HEK293 (cell line): ENCODE measurements around the gene FAM107A.
A peak's percentile ranks its signal among the peaks of the same experiment; 100 is the strongest.

ENCODE experiments used
- CTCF ChIA-PET: fragments of 350-600 bp; formaldehyde crosslinking; extraction: SDS; loops from one replicate; lab custom pipeline; 2021; ENCODE audit warnings: antibody characterized with exemption; lab: Yijun Ruan, JAX
- POLR2A ChIA-PET: fragments of 300-600 bp; formaldehyde crosslinking; extraction: SDS; loops from one replicate; lab custom pipeline; 2020; ENCODE audit warnings: antibody characterized with exemption, inconsistent platforms; lab: Yijun Ruan, JAX
- H3K27ac ChIP-seq: fragments of 200-500 bp; sonication (Bioruptor generic); 2 replicates; pipeline ENCODE4 v1.5.1; 2014; ENCODE audit warnings: low read depth, low read length, control low read depth, inconsistent platforms; ENCODE audit errors: extremely low read depth
- H3K36me3 ChIP-seq, 2 experiments: fragments of 200-500 bp in 1 of 2; sonication (Bioruptor generic) in 1 of 2; 1 replicate in 1 of 2; 2 replicates in 1 of 2; pipeline ENCODE4 v1.5.1; 2014 to 2017; ENCODE audit warnings: inconsistent platforms in 2 of 2, low read length in 2 of 2; ENCODE audit not compliant: control insufficient read depth in 2 of 2, insufficient read depth in 1 of 2
- H3K4me1 ChIP-seq: fragments of 200-500 bp; sonication (Bioruptor generic); 2 replicates; pipeline ENCODE4 v1.5.1; 2014; ENCODE audit warnings: mild to moderate bottlenecking, low read length, inconsistent platforms; ENCODE audit not compliant: control insufficient read depth, insufficient read depth
- H3K4me3 ChIP-seq: 2 replicates; pipeline ENCODE4 v1.5.1; 2011; ENCODE audit warnings: low read depth, mild to moderate bottlenecking, control low read depth, low read length, moderate library complexity
- H3K9me3 ChIP-seq: fragments of 200-500 bp; sonication (Bioruptor generic); 2 replicates; pipeline ENCODE4 v1.5.1; 2014; ENCODE audit warnings: low read depth, low read length, inconsistent platforms; ENCODE audit not compliant: control insufficient read depth, insufficient read depth
- GLIS1 ChIP-seq: fragments of 450-650 bp; formaldehyde crosslinking; IDR thresholded peaks from 2 replicates; pipeline ENCODE4 v1.5.1; 2016; ENCODE audit warnings: missing biosample characterization, missing genetic modification characterization
- KLF17 ChIP-seq: fragments of 450-650 bp; formaldehyde crosslinking; IDR thresholded peaks from 2 replicates; pipeline ENCODE4 v1.5.1; 2016; ENCODE audit warnings: missing biosample characterization, missing genetic modification characterization
- PBX3 ChIP-seq: sonication (generic); formaldehyde crosslinking; IDR thresholded peaks from 2 replicates; pipeline ENCODE4 v1.8.1; 2022; ENCODE audit warnings: mild to moderate bottlenecking, moderate library complexity, missing genetic modification reagents
- RBAK ChIP-seq: fragments of 450-650 bp; formaldehyde crosslinking; IDR thresholded peaks from 2 replicates; pipeline ENCODE4 v1.5.1; 2016; ENCODE audit warnings: missing biosample characterization, missing genetic modification characterization
- REST ChIP-seq: fragments of 450-650 bp; formaldehyde crosslinking; IDR thresholded peaks from 2 replicates; pipeline ENCODE4 v1.5.1; 2016; ENCODE audit warnings: missing biosample characterization, missing genetic modification characterization
- SALL2 ChIP-seq: fragments of 450-650 bp; formaldehyde crosslinking; IDR thresholded peaks from 2 replicates; pipeline ENCODE4 v1.5.0; 2017; ENCODE audit warnings: missing biosample characterization, mild to moderate bottlenecking, missing genetic modification characterization, borderline replicate concordance
- YY1 ChIP-seq: fragments of 450-650 bp; formaldehyde crosslinking; IDR thresholded peaks from 2 replicates; pipeline ENCODE4 v1.5.1; 2018; ENCODE audit warnings: missing biosample characterization, missing genetic modification characterization
- ZBTB26 ChIP-seq: fragments of 450-650 bp; formaldehyde crosslinking; optimal IDR thresholded peaks from 2 replicates; pipeline ENCODE3; 2016; ENCODE audit warnings: missing biosample characterization, mild to moderate bottlenecking, missing genetic modification characterization
- ZBTB6 ChIP-seq: fragments of 450-650 bp; formaldehyde crosslinking; IDR thresholded peaks from 2 replicates; pipeline ENCODE4 v1.5.1; 2017; ENCODE audit warnings: missing biosample characterization, missing genetic modification characterization
- ZNF10 ChIP-seq: fragments of 450-650 bp; formaldehyde crosslinking; IDR thresholded peaks from 2 replicates; pipeline ENCODE4 v1.5.1; 2017; ENCODE audit warnings: missing biosample characterization, missing genetic modification characterization
- ZNF2 ChIP-seq: fragments of 450-650 bp; formaldehyde crosslinking; IDR thresholded peaks from 2 replicates; pipeline ENCODE4 v1.5.1; 2016; ENCODE audit warnings: missing biosample characterization, missing genetic modification characterization
- ZNF223 ChIP-seq: fragments of 450-650 bp; formaldehyde crosslinking; IDR thresholded peaks from 2 replicates; pipeline ENCODE4 v1.5.1; 2016; ENCODE audit warnings: missing biosample characterization, missing genetic modification characterization
- ZNF292 ChIP-seq: fragments of 450-650 bp; formaldehyde crosslinking; IDR thresholded peaks from 2 replicates; pipeline ENCODE4 v1.5.1; 2016; ENCODE audit warnings: low read depth, missing biosample characterization, missing genetic modification characterization, borderline replicate concordance
- ZNF311 ChIP-seq: fragments of 450-650 bp; formaldehyde crosslinking; IDR thresholded peaks from 2 replicates; pipeline ENCODE4 v1.5.1; 2017; ENCODE audit warnings: missing biosample characterization, missing genetic modification characterization, borderline replicate concordance
- ZNF324 ChIP-seq: fragments of 450-650 bp; formaldehyde crosslinking; IDR thresholded peaks from 2 replicates; pipeline ENCODE4 v1.5.1; 2016; ENCODE audit warnings: missing biosample characterization, missing genetic modification characterization
- ZNF514 ChIP-seq: fragments of 450-650 bp; formaldehyde crosslinking; IDR thresholded peaks from 2 replicates; pipeline ENCODE4 v1.5.1; 2016; ENCODE audit warnings: missing biosample characterization, missing genetic modification characterization
- ZNF600 ChIP-seq: fragments of 450-650 bp; formaldehyde crosslinking; IDR thresholded peaks from 2 replicates; pipeline ENCODE4 v1.5.1; 2016; ENCODE audit warnings: missing biosample characterization, missing genetic modification characterization
- ZNF639 ChIP-seq: fragments of 450-650 bp; formaldehyde crosslinking; IDR thresholded peaks from 2 replicates; pipeline ENCODE4 v1.5.1; 2016; ENCODE audit warnings: missing biosample characterization, missing genetic modification characterization
- ZNF654 ChIP-seq: fragments of 450-650 bp; formaldehyde crosslinking; IDR thresholded peaks from 2 replicates; pipeline ENCODE4 v1.5.1; 2016; ENCODE audit warnings: low read depth, missing biosample characterization, missing genetic modification characterization
- ZNF670 ChIP-seq: fragments of 450-650 bp; formaldehyde crosslinking; IDR thresholded peaks from 2 replicates; pipeline ENCODE4 v1.5.1; 2016; ENCODE audit warnings: missing biosample characterization, missing genetic modification characterization, low read depth
- ZSCAN16 ChIP-seq: fragments of 450-650 bp; formaldehyde crosslinking; IDR thresholded peaks from 2 replicates; pipeline ENCODE4 v1.5.1; 2016; ENCODE audit warnings: missing biosample characterization, missing genetic modification characterization
- ZSCAN23 ChIP-seq: fragments of 450-650 bp; formaldehyde crosslinking; IDR thresholded peaks from 2 replicates; pipeline ENCODE4 v1.5.1; 2016; ENCODE audit warnings: missing biosample characterization, missing genetic modification characterization

FAM107A gene

GRCh38 chr3:58560771-58561311, 16.4 kb downstream of the FAM107A start:
- Histone ChIP-seq H3K27ac (no peak overlapping the region), H3K4me1 (no peaks in the 10 kb centered on the region), H3K36me3 (no peaks in the 10 kb centered on the region), H3K9me3 (no peaks in the 10 kb centered on the region), H3K4me3 (no peak overlapping the region)
- TF ChIP-seq KLF17 (tag by site-specific recombination), result no peak
- TF ChIP-seq ZNF654 (tag by site-specific recombination), result peak; percentile 31; the same call in 1 of the 2 replicates
- CTCF ChIA-PET, result interaction anchor here (0.6 to 6.1 kb wide), 16 partner anchors 9 to 1542 kb away, joined by 3 to 43 read pairs (median 3); no protein-coding TSS in a partner anchor
- POLR2A ChIA-PET, result interaction anchor here (0.6 to 0.7 kb wide), 2 partner anchors 69 to 253 kb away, joined by 4 read pairs; no protein-coding TSS in a partner anchor

- TF ChIP-seq ZBTB6 (tag by site-specific recombination) (no peak), ZNF2 (tag by site-specific recombination) (no peak), ZNF514 (tag by site-specific recombination) (no peak), ZNF670 (tag by site-specific recombination) (no peak), ZNF600 (tag by site-specific recombination) (no peak), ZBTB26 (no peak), ZNF223 (tag by site-specific recombination) (no peak), RBAK (tag by site-specific recombination) (no peak), PBX3 (CRISPR knock-in tag) (no peak), GLIS1 (tag by site-specific recombination) (no peak)
- H3K27ac ChIP-seq, result no peak overlapping the region
- ChIA-PET POLR2A (no interaction called here), CTCF (interaction anchor here (0.7 to 6.1 kb wide), 5 partner anchors 10 to 72 kb away, joined by 3 to 43 read pairs (median 3); no protein-coding TSS in a partner anchor)
- no peaks in the 10 kb centered on the region for H3K9me3 ChIP-seq
- no peaks in the 10 kb centered on the region for H3K4me1 ChIP-seq
- no peaks in the 10 kb centered on the region for H3K36me3 ChIP-seq
- no peak overlapping the region for H3K4me3 ChIP-seq
Measured at GRCh38 chr3:58559586-58559985, 17.6 kb downstream of the FAM107A start.

GRCh38 chr3:58557491-58557890, 19.7 kb downstream of the FAM107A start:
- Histone ChIP-seq H3K9me3 (no peaks in the 10 kb centered on the region), H3K27ac (no peak overlapping the region), H3K4me1 (no peaks in the 10 kb centered on the region), H3K4me3 (no peak overlapping the region), H3K36me3 (no peaks in the 10 kb centered on the region)
- CTCF ChIA-PET, result interaction anchor here (0.7 to 6.1 kb wide), 2 partner anchors 12 to 86 kb away, joined by 3 to 43 read pairs; no protein-coding TSS in a partner anchor
- POLR2A ChIA-PET, result no interaction called here
- no peak for TF ChIP-seq REST (tag by site-specific recombination)
- no peak for TF ChIP-seq SALL2 (tag by site-specific recombination)
- TF ChIP-seq ZNF639 (tag by site-specific recombination), result no peak
- TF ChIP-seq ZSCAN23 (tag by site-specific recombination), result no peak
- no peak for TF ChIP-seq ZNF311 (tag by site-specific recombination)
- TF ChIP-seq ZNF324, result no peak
- no peak for TF ChIP-seq ZSCAN16 (tag by site-specific recombination)
- no peak for TF ChIP-seq ZNF10
- TF ChIP-seq YY1 (tag by site-specific recombination), result no peak
- TF ChIP-seq ZNF292, result no peak
